Body of pancreas (tissue), 4 donors: ENCODE results near the gene LDHD. TPM values are rescaled to one million over a fixed set of nuclear protein-coding genes. Genes with fewer than 3 reads are reported as not detected.

ENCODE experiments used
- ATAC-seq: fragments of 150-250 bp; one replicate; pipeline ENCODE4 v1.9.1; 2016
- DNase-seq, 4 donors: peaks; one replicate each; pipeline ENCODE4 v3.0.0-alpha.2; 2019
- H3K27ac ChIP-seq, 4 donors: fragments of 200-600 bp; sonication (generic); 1 replicate in 3 of 4; 2 replicates in 1 of 4; pipeline versions ENCODE4 v1.5.1 to v1.6.1; 2016 to 2019; ENCODE audit warnings: mild to moderate bottlenecking in 1 of 4, mixed read lengths in 1 of 4, moderate library complexity in 1 of 4
- H3K27me3 ChIP-seq, 2 donors: fragments of 200-600 bp; sonication (generic); one replicate each; pipeline ENCODE4 v1.6.0; 2016; ENCODE audit warnings: mild to moderate bottlenecking in 1 of 2
- H3K36me3 ChIP-seq, 2 donors: fragments of 200-600 bp; sonication (generic); replicated peaks in 1 of 2; 2 replicates each; pipeline ENCODE4 v1.5.1; 2016; ENCODE audit warnings: low read depth in 2 of 2; ENCODE audit not compliant: insufficient read depth in 1 of 2
- H3K4me1 ChIP-seq: fragments of 200-600 bp; sonication (generic); one replicate; pipeline ENCODE4 v1.6.0; 2016
- H3K4me3 ChIP-seq, 2 donors: fragments of 200-600 bp; sonication (generic); 1 replicate in 1 of 2; 2 replicates in 1 of 2; pipeline ENCODE4 v1.5.1; 2016 to 2019
- H3K9me3 ChIP-seq, 3 donors: fragments of 200-600 bp; sonication (generic); 1 replicate in 2 of 3; 2 replicates in 1 of 3; pipeline ENCODE4 v1.5.1; 2016
- CTCF ChIP-seq, 7 experiments: fragments of 450-650 bp in 4 of 7; fragments of 200-600 bp in 3 of 7; sonication (generic) in 3 of 7; IDR thresholded peaks; one replicate each; pipeline ENCODE4 v1.5.1; 2016 to 2019; ENCODE audit warnings: antibody characterized with exemption in 7 of 7
- POLR2A ChIP-seq, 3 donors: fragments of 450-650 bp; IDR thresholded peaks; one replicate each; pipeline ENCODE4 v1.6.1; 2016; ENCODE audit warnings: antibody characterized with exemption in 3 of 3, mild to moderate bottlenecking in 2 of 3
- WGBS, 2 donors: methylation state at CpG; one replicate each; pipeline ENCODE4 v1.1.5; 2017; 5-methylcytosine and 5-hydroxymethylcytosine counted together
- intact Hi-C: fragments of 100-400 bp; cut with DNase I; formaldehyde crosslinking; loops from one replicate; pipeline ENCODE4 v1.15.1; 2023
- total RNA-seq, 2 donors: library from RNA; depleted of rRNA; stranded (reverse); fragments of >200 nt; gene quantifications; one replicate each; pipeline ENCODE4 v1.1.0, GENCODE V29; 2016

Gene LDHD
- total RNA-seq, 2 donors from 2014 or later, result 27.7 to 28.3 TPM

- WGBS, 2 donors, result 12 to 35% methylated on average over 3 of the region's 3 CpGs
- H3K4me3 ChIP-seq, result no peak overlapping the region
- intact Hi-C loops, result loop anchor here (10.0 kb wide), 1 partner anchor 412 kb away; the partner anchor contains the start of gene MLKL
- DNase-seq, result no peak
- no peak for TF ChIP-seq POLR2A (IDR thresholded peaks at IDR 0.05)
- no peak for TF ChIP-seq CTCF (IDR thresholded peaks at IDR 0.05)
- H3K27me3 ChIP-seq, result no peaks in the 10 kb centered on the region
- peaks cover 18% of the 10 kb centered on the region for H3K4me1 ChIP-seq
- H3K27ac ChIP-seq, result peak overlapping the region in 2 of 4 donors; percentile 85 to 89
- no peak for ATAC-seq
- no peaks in the 10 kb centered on the region for H3K36me3 ChIP-seq
- H3K9me3 ChIP-seq, result peaks cover 0 to 4% (median 0%) of the 10 kb centered on the region in 3 donors
Observed at GRCh38 chr16:75116911-75117245, 298 bp upstream of the LDHD start.

GRCh38 chr16:75114946-75115825, 1.4 kb downstream of the LDHD start:
- TF ChIP-seq CTCF (IDR thresholded peaks at IDR 0.05) (no peak), POLR2A (IDR thresholded peaks at IDR 0.05) (no peak)
- no peaks in the 10 kb centered on the region for H3K27me3 ChIP-seq
- intact Hi-C loops, result loop anchor here (10.0 kb wide), 1 partner anchor 410 kb away; the partner anchor contains the start of gene MLKL
- 85% methylated on average over 27 to 45 of the region's 45 CpGs for WGBS, 2 donors
- DNase-seq (no peak), ATAC-seq (no peak)
- no peaks in the 10 kb centered on the region for H3K36me3 ChIP-seq
- H3K27ac ChIP-seq, result peak overlapping the region in 2 of 4 donors; percentile 85 to 87
- H3K4me3 ChIP-seq, result no peak overlapping the region
- peaks cover 35% of the 10 kb centered on the region for H3K4me1 ChIP-seq
- H3K9me3 ChIP-seq, result no peaks in the 10 kb centered on the region

- Histone ChIP-seq H3K27me3 (no peaks in the 10 kb centered on the region), H3K4me3 (no peak overlapping the region), H3K9me3 (no peaks in the 10 kb centered on the region), H3K27ac (no peak overlapping the region), H3K4me1 (peaks cover 43% of the 10 kb centered on the region), H3K36me3 (no peaks in the 10 kb centered on the region)
- DNase-seq (no peak), ATAC-seq (no peak)
- WGBS, 2 donors, result 80 to 89% methylated on average over 3 to 31 of the region's 44 CpGs
- TF ChIP-seq CTCF (IDR thresholded peaks at IDR 0.05) (no peak), POLR2A (IDR thresholded peaks at IDR 0.05) (no peak)
- intact Hi-C loops, result loop anchor here (10.0 kb wide), 1 partner anchor 410 kb away; the partner anchor contains the start of gene MLKL
Observed at GRCh38 chr16:75114179-75114945, 2.2 kb downstream of the LDHD start.

- Histone ChIP-seq H3K36me3 (no peaks in the 10 kb centered on the region), H3K27ac (no peak overlapping the region), H3K27me3 (no peaks in the 10 kb centered on the region), H3K4me3 (no peak overlapping the region), H3K4me1 (peaks cover 51% of the 10 kb centered on the region), H3K9me3 (no peaks in the 10 kb centered on the region)
- DNase-seq, result no peak
- TF ChIP-seq POLR2A (IDR thresholded peaks at IDR 0.05), result no peak
- TF ChIP-seq CTCF (IDR thresholded peaks at IDR 0.05), result no peak
- WGBS, 2 donors, result 87 to 100% methylated on average over 4 to 20 of the region's 20 CpGs
- no peak for ATAC-seq
- intact Hi-C loops, result loop anchor here (10.0 kb wide), 1 partner anchor 409 kb away; the partner anchor contains the start of gene MLKL
Observed at GRCh38 chr16:75113541-75114121, 2.9 kb downstream of the LDHD start.
